GM19397 (cell line): ENCODE data around the gene UGDH.

Source experiments
- ATAC-seq: cut with Tn5 transposase; IDR thresholded peaks from one replicate; pipeline ENCODE4 v1.9.1; 2021; ENCODE audit warnings: mild to moderate bottlenecking, moderate library complexity; ENCODE audit not compliant: unreplicated experiment

The UGDH gene

DNA sequence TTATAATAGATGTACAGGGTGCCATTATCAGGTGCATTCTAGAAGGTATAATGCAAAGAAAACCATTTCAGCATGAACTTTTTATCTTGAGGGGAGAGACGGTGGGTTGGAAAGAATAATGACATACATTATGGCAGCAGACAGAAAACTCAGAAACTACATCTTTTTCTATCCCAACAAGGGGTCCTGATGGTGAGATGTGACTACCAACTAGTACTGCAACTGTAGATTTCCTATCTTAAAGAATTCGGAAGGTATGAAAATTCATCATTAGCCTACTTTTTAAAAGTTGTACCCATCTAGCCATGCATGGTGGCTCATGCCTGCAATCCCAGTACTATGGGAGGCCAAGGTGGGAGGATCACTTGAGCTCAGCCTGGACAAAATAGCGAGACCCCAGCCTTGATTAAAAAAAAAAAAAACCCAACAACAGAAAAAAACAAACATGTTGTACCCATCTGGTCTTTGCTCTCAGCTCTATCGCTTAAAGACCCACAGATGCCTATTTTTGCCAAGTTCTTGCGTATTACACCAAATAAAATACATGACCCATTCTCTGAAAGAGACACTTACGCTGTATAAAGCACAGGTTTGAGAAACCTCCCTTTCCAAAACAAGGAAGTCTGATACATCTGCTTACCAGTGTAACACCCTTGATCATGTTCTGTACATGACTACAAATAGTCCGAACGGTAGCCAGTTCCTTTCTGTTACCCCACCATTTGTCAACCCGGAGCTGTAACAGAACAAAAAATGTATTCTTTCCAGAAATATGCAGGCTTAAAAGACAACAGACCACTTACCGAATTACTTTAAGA is 70.1 kb downstream of the UGDH start:
- ATAC-seq, result no peak

DNA sequence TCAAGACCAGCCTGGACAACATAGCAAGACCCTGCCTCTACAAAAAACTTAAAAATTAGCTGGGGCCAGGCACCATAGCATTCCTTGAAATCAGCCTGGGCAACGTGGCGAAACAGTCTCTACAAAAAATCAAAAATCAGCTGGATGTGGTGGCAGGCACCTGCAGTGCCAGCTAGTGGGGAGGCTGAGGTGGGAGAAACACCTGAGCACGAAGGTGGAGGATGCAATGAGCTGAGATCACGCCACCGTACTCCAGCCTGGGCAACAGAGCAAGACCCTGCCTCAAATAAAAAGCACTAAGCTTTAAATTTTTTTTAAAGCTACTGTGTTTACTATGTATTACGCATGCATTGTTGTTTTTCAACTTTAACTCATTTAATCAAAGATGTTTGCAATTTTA is 71.8 kb downstream of the UGDH start:
- ATAC-seq, result no peak

DNA sequence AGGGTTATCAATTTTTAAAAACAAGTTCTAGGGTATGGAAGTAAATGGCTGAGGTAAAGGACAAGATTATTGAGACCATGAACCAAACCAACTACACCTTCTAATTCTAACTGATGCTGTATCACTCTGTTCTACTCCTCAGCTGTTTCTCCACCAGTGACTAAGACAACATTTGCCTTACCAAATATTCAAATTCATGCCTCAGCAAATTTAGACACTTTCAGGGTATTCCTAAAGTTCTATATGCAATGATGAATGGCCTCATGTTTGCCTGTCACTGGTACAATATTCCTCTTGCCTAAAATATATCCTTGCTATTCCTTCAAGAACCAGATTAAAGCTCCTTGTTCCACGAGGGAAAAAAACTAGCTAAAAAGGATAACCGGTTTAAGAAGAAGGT is 73.5 kb downstream of the UGDH start:
- no peak for ATAC-seq

DNA sequence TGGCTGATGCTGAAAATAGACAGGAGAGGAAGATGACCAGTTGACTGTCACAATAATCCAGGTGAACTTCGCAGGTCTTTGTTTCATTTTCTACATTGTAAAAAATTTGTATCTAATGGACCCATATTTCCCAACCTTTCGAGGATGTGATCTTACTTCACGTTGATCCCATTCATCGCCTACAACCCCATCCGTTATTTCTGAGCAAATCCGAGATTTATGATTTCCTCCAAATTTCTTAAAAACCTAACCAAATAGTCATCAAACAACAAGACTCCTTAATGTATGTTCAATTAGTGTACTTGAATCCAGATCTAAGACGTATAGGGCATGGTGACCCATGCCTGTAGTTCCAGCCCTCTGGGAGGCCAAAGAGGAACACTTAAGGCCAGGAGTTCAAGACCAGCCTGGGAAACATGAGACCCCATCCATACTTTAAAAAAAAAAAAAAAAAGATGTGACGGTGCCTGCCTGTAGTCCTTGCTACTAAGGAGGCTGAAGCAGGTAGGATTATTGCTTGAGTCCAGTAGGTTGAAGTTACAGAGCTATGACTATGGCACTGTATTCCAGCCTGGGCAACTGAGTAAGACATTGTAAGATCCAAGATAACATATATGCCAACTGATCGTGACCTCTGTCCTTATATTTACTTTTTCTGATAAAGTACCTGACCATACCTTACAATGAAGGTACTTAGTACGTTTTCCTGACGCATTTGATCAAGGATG is 74.2 kb downstream of the UGDH start:
- ATAC-seq, result no peak

DNA sequence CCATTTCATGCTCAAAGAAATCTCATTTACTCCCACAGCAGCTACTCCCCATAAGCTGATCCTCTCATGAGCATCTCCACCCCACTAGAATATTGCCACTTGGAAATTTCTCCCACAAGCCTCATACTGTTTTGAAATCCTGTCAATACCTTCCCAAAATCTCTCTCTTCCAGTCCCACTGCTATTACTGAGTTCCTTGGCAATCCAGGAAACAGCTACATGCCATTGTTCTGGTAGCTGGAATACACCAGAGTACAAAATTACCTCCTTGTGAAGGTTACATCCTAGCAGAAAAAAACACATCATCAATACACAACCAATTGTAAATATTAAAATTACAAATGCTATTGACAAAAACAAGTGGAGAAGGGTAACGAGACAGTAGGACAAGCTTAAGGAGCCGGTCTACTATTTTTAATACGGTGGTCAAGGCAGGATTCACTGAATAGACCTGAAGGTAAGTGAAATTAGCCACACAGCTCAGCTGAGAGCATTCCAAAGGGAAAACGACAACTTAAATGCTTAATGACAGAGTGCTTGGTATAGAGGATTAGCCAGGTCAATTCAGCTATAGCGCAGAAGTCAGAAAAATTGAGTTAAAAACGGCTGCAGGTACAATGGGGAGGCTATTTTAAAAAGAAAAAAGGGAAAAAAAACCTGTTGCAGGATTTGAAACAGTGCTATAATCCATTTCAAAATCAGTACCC is 74.9 kb downstream of the UGDH start:
- ATAC-seq, result no peak

DNA sequence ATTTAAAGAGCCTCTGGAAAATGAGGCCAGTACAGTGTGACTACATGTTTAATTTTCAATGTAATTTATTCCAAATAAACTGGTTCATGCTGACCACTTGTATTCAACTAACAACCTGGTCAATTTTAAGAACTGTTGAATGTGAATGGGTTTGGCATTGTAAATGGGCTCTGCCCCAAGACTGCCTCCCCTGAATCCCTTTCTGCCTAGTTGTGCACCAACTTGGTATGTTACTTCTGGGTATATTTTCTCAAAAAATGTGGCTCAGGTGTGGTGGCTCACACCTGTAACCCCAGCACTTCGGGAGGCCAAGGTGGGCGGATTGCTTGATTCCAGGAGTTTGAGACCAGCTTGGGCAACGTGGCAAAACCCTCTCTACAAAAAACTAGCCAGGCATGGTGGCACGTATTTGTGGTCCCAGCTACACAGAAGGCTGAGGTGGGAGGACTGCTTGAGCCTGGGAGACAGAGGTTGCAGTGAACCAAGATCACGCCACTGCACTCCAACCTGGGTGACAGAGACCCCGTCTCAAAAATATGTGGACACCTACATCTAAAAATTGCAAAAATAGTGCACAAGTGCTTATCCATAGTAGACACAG is 75.7 kb downstream of the UGDH start:
- no peak for ATAC-seq

DNA sequence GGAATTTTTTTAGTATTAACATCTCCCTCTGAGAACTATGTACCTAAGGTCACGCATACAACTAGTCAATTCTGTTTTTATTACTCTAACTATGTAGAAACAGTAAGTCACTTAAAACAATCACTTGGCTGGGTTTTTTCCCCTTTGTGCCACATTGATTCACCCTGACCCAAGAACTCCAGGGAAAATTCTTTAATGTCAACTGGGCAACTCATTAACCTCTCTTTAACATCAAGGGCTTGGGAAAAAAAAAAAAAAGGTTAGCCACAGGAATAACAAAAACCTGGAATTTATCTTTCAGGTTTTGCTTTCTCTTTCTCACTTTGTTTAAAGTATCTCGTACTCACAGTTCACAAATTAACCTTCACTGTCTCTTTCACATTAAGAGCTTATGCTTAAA is 76.6 kb downstream of the UGDH start:
- ATAC-seq, result no peak
